ENCODE measurements around the gene MLPH. TPM values are rescaled to one million over a fixed set of nuclear protein-coding genes. Genes with fewer than 3 reads are reported as not detected.

Gene MLPH
- total and polyA plus RNA-seq, 2 donors (not counting 1 experiment from before 2014, with no cell fraction given) = not detected

GRCh38 chr2:237456200-237456843, 30.7 kb upstream of the MLPH start:
- TF ChIP-seq CTCF (IDR thresholded peaks at IDR 0.05) (no peak), EZH2 (IDR thresholded peaks at IDR 0.05; ENCODE audit: borderline replicate concordance, insufficient read depth, low read depth, low read length, poor library complexity, severe bottlenecking) (no peak)
- no peak overlapping the region for H3K27ac ChIP-seq (ENCODE audit: low read length in 2 of 2)
- no peak overlapping the region for H3K4me3 ChIP-seq (ENCODE audit: control extremely low read depth in 1 of 5, extremely low read depth in 1 of 5, insufficient read depth in 1 of 5, low read depth in 2 of 5, low read length in 4 of 5)
- DNase-seq (no peak), ATAC-seq (ENCODE audit: low read depth) (no peak)
- H3K9ac ChIP-seq (ENCODE audit: low read length) = no peak overlapping the region
- H3K36me3 ChIP-seq (replicated peaks in 1 of 2; ENCODE audit: control extremely low read depth in 1 of 2, control insufficient read depth in 1 of 2, extremely low read depth in 1 of 2, insufficient read depth in 2 of 2, low read length in 1 of 2) = no peaks in the 10 kb centered on the region
- intact Hi-C loops (cut with micrococcal nuclease) = no loop called here
- no peaks in the 10 kb centered on the region for H3K79me2 ChIP-seq (ENCODE audit: control insufficient read depth, insufficient read depth, low read length)
- no peaks in the 10 kb centered on the region for H3K9me3 ChIP-seq (ENCODE audit: control extremely low read depth in 1 of 3, control insufficient read depth in 2 of 3, insufficient read depth in 1 of 3, low read length in 2 of 3)
- ChIA-PET POLR2A (no interaction called here), CTCF (interaction anchor here (1.2 kb wide), 1 partner anchor 44 kb away, joined by 3 read pairs; no protein-coding TSS in a partner anchor)
- Mint-ChIP-seq H3K4me1 (peaks cover 10% of the 10 kb centered on the region), H3K9me3 (ENCODE audit: insufficient read depth) (no peaks in the 10 kb centered on the region), H3K4me3 (no peak overlapping the region), H3K27me3 (peaks cover 28% of the 10 kb centered on the region), H3K27ac (no peak overlapping the region)
- 54% methylated on average over 6 of the region's 11 CpGs for WGBS (ENCODE audit: insufficient coverage)
- no peaks in the 10 kb centered on the region for H3K4me1 ChIP-seq (ENCODE audit: control insufficient read depth in 2 of 2, insufficient read depth in 2 of 2, low read length in 2 of 2)
- H2AFZ ChIP-seq (ENCODE audit: insufficient read depth, low read depth, low read length, poor library complexity, severe bottlenecking) = no peak overlapping the region
- no peak overlapping the region for H3K4me2 ChIP-seq (replicated peaks; ENCODE audit: low read depth, low read length, poor library complexity, severe bottlenecking)
- H4K20me1 ChIP-seq (ENCODE audit: control insufficient read depth, insufficient read depth, low read length, poor library complexity, severe bottlenecking) = no peaks in the 10 kb centered on the region
- H3K27me3 ChIP-seq (replicated peaks in 1 of 4; ENCODE audit: control extremely low read depth in 1 of 4, control insufficient read depth in 3 of 4, insufficient read depth in 4 of 4, low read length in 3 of 4) = no peaks in the 10 kb centered on the region

GRCh38 chr2:237457388-237457941, 29.6 kb upstream of the MLPH start:
- no peak overlapping the region for H3K4me2 ChIP-seq (replicated peaks; ENCODE audit: low read depth, low read length, poor library complexity, severe bottlenecking)
- POLR2A ChIA-PET = no interaction called here
- ATAC-seq (ENCODE audit: low read depth) (no peak), DNase-seq (no peak)
- TF ChIP-seq EZH2 (IDR thresholded peaks at IDR 0.05; ENCODE audit: borderline replicate concordance, insufficient read depth, low read depth, low read length, poor library complexity, severe bottlenecking) = no peak
- no peak for TF ChIP-seq CTCF (IDR thresholded peaks at IDR 0.05)
- H3K27me3 ChIP-seq (replicated peaks in 1 of 4; ENCODE audit: control extremely low read depth in 1 of 4, control insufficient read depth in 3 of 4, insufficient read depth in 4 of 4, low read length in 3 of 4) = no peaks in the 10 kb centered on the region
- CTCF ChIA-PET = interaction anchor here (1.2 kb wide), 1 partner anchor 46 kb away, joined by 3 read pairs; no protein-coding TSS in a partner anchor
- H4K20me1 ChIP-seq (ENCODE audit: control insufficient read depth, insufficient read depth, low read length, poor library complexity, severe bottlenecking) = no peaks in the 10 kb centered on the region
- Mint-ChIP-seq H3K4me3 (no peak overlapping the region), H3K4me1 (peaks cover 10% of the 10 kb centered on the region), H3K27ac (no peak overlapping the region), H3K9me3 (ENCODE audit: insufficient read depth) (no peaks in the 10 kb centered on the region), H3K27me3 (peaks cover 24% of the 10 kb centered on the region)
- intact Hi-C loops (cut with micrococcal nuclease) = no loop called here
- no peaks in the 10 kb centered on the region for H3K4me1 ChIP-seq (ENCODE audit: control insufficient read depth in 2 of 2, insufficient read depth in 2 of 2, low read length in 2 of 2)
- WGBS (ENCODE audit: insufficient coverage) = 93% methylated on average over 1 of the region's 2 CpGs
- no peaks in the 10 kb centered on the region for H3K36me3 ChIP-seq (replicated peaks in 1 of 2; ENCODE audit: control extremely low read depth in 1 of 2, control insufficient read depth in 1 of 2, extremely low read depth in 1 of 2, insufficient read depth in 2 of 2, low read length in 1 of 2)
- no peak overlapping the region for H3K27ac ChIP-seq (ENCODE audit: low read length in 2 of 2)
- H2AFZ ChIP-seq (ENCODE audit: insufficient read depth, low read depth, low read length, poor library complexity, severe bottlenecking) = no peak overlapping the region
- H3K79me2 ChIP-seq (ENCODE audit: control insufficient read depth, insufficient read depth, low read length) = no peaks in the 10 kb centered on the region
- H3K9ac ChIP-seq (ENCODE audit: low read length) = no peak overlapping the region
- no peaks in the 10 kb centered on the region for H3K9me3 ChIP-seq (ENCODE audit: control extremely low read depth in 1 of 3, control insufficient read depth in 2 of 3, insufficient read depth in 1 of 3, low read length in 2 of 3)
- H3K4me3 ChIP-seq (ENCODE audit: control extremely low read depth in 1 of 5, extremely low read depth in 1 of 5, insufficient read depth in 1 of 5, low read depth in 2 of 5, low read length in 4 of 5) = no peak overlapping the region

Measured in B cell (primary cell).